ENCODE data around the gene GPR107.

The GPR107 gene

DNA sequence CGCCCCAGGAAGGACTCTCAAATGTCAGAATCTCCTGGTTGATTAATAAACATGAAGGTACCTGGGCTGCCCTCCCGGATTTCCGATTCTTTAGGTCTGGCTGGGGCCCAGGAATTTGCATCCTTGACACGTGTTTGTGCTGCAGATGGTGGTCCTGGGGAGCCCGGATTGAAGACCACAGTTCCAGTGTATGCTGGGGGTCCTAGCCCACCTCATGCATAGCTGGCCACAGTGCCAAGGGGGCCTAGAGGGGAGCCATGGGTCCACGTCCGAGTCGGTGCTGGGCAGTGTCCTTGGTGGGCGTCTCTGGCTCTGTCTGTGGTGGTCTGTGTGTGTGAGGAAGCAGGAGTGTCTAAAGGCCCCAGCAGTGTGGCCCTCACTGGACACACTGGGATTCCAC is 121.6 kb downstream of the GPR107 start:
- no peak for DNase-seq (ENCODE audit: low read depth)
- TF ChIP-seq, protein P1, sequence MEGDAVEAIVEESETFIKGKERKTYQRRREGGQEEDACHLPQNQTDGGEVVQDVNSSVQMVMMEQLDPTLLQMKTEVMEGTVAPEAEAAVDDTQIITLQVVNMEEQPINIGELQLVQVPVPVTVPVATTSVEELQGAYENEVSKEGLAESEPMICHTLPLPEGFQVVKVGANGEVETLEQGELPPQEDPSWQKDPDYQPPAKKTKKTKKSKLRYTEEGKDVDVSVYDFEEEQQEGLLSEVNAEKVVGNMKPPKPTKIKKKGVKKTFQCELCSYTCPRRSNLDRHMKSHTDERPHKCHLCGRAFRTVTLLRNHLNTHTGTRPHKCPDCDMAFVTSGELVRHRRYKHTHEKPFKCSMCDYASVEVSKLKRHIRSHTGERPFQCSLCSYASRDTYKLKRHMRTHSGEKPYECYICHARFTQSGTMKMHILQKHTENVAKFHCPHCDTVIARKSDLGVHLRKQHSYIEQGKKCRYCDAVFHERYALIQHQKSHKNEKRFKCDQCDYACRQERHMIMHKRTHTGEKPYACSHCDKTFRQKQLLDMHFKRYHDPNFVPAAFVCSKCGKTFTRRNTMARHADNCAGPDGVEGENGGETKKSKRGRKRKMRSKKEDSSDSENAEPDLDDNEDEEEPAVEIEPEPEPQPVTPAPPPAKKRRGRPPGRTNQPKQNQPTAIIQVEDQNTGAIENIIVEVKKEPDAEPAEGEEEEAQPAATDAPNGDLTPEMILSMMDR (conservative IDR thresholded peaks at IDR 0.05; ENCODE audit: low read depth, low read length), result no peak
- H3K4me3 ChIP-seq (ENCODE audit: low read length), result no peak overlapping the region

DNA sequence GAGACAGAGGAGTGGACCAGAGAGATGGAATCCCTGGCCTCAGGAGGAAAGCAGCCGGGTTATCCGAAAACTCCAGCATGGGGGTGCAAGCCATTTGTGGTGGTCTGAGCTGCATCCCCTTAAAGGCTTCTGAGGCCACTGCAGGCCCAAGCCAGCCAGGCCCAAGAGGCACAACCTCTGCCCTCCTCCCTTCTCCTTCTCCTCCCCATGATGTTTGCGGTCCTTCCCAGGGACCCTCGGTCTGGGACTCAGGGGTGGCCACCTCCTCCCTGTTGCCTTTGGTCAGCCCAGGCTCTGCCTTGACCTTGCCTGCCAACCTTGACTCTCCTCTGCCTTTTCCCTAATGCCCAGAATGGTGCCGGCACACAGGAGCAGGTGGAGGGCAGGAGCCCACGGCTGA is 123.1 kb downstream of the GPR107 start:
- DNase-seq (ENCODE audit: low read depth), result no peak

DNA sequence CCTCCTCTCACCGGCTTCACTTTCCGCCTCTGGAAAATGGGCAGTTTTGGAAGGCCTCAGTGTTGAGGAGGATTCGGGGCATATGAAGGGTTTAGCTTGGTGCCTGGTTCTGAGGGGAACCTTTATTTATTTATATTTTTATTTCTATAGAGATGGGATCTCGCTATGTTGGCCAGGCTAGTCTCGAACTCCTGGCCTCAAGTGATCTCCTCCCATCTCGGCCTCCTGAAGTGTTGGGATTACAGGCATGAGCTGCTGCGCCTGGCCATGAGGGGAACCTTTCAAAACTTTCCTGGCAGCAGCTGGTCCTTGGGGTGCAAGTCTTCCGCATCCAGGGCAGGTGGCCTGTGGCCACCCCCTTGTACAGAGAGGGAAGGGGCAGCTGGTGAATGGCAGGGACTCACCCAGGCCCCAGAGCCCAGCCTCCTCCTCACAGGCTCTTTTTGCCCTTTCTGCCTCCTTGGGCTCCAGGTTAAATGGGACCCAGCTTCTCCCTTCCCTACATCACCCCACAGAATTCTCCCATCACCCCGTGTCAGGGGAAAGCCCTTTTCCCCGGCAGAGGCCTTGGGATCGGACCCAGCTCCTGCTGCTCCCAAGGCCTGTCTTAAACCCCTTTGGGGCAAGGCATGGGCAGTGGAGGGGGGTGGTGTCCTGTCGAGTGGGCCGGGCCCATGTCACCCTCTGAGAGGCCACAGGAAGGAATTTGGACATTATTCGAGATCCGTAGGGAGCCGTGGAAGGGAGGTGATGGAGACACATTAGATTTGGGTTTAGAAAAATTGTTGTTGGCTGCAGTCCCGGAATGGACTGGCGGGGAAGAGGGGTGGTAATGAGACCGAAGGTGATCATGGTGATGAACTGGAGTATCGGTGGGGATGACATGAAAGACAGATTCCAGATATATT is 124.4 kb downstream of the GPR107 start:
- TF ChIP-seq, protein P1 (conservative IDR thresholded peaks at IDR 0.05; ENCODE audit: low read depth, low read length), result no peak
- DNase-seq (ENCODE audit: low read depth), result no peak
- H3K4me3 ChIP-seq (ENCODE audit: low read length), result no peak overlapping the region

More for the DNA sequence above, 123.1 kb downstream of the GPR107 start:
- TF ChIP-seq, protein P1 (conservative IDR thresholded peaks at IDR 0.05; ENCODE audit: low read depth, low read length), result no peak
- no peak overlapping the region for H3K4me3 ChIP-seq (ENCODE audit: low read length)

DNA sequence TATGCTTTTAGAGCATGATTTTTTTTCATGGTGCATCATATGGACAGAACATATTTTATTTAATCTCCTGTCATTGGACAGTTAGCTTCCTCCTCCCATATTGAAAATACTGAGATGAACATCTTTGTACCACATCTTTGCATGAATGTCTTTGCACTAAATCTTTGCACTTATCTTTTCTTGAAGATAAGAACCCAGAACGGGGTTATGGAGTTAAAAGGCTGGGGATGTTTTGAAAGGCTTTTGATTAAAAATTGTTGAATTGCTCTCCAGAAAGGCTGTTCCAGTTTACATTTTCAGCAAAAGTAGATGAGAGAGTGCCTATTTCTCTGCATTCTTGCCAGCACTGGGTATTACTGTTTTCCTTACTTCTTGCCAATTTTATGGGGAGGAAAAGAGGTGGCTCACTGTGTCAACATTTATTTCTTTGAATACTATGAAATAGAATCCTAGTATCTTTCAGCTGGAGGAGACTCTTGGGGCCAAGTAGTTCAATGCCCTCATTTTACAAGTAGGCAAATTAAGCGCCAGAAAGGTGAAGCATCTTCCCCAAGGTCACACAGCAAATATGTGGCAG is 125.7 kb downstream of the GPR107 start:
- no peak overlapping the region for H3K4me3 ChIP-seq (ENCODE audit: low read length)
- no peak for DNase-seq (ENCODE audit: low read depth)
- TF ChIP-seq, protein P1 (conservative IDR thresholded peaks at IDR 0.05; ENCODE audit: low read depth, low read length), result no peak

DNA sequence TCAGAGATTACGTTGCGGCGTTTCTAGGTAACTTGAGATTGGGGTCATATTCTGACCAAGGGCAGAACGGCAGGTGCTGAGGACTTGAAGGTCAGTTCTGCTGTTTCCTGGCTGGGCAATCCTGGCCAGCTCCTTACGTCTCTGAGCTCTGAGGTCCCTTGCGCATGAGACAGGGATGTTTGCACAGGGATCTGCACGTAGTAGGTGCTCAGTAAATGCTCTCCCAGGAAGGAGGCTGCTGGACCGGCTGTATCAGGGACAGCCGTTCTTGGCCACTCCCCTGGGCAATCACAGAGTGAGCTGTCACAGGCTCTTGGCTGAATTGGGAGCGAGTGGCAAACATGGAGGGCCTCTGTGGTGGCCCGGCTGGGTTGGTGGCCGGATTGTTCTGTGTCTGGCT is 126.8 kb downstream of the GPR107 start:
- TF ChIP-seq, protein P1 (conservative IDR thresholded peaks at IDR 0.05; ENCODE audit: low read depth, low read length), result no peak

DNA sequence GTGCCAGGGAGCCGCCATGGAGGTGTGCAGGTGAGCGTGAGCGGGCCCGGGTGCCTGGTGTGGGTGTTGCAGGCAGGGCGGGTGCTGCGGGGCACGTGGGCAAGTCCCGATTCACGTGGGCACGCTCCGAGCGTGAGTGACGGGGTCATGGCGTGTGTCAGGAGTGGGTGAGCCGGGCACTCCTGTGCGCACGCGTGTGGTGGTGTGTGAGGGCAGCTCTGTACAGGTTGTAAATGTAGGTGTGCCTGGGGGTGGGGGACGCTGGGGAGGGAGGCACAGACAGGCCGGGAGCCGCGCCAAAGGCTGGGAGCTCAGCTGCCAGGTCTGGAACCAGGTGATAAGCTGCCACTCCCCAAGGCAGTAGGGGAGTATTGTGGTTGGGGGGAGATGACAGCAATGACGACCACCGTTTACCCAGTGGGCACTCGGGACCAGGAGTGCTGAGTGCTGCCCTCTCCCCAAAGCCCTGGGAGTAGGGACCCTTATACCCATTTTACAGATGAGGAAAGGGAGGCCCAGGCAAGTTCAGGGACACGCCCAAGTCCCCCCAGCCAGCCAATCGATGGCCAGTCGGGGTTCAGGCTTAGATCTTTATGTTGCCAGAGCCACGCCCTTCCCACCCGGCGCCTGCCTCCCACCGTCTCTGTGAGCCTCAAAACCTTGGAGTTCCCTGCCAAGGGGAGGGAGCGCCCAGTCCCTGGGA is 128.1 kb downstream of the GPR107 start:
- TF ChIP-seq, protein P1 (conservative IDR thresholded peaks at IDR 0.05; ENCODE audit: low read depth, low read length), result no peak
- DNase-seq (ENCODE audit: low read depth), result no peak
- H3K4me3 ChIP-seq (ENCODE audit: low read length), result no peak overlapping the region

More for the DNA sequence above, 126.8 kb downstream of the GPR107 start:
- no peak overlapping the region for H3K4me3 ChIP-seq (ENCODE audit: low read length)
- DNase-seq (ENCODE audit: low read depth), result no peak

Data from retinal pigment epithelial cell (primary cell).